GM21515 (cell line): Measurements from ENCODE around the gene ADGRL3.

Experiments
- ATAC-seq: cut with Tn5 transposase; IDR thresholded peaks from one replicate; pipeline ENCODE4 v1.9.1; 2021; ENCODE audit not compliant: unreplicated experiment

Gene ADGRL3

GRCh38 chr4:61275241-61275640 lies 75.1 kb downstream of the ADGRL3 start:
- ATAC-seq: no peak

- no peak for ATAC-seq
These were observed 75.9 kb downstream of the ADGRL3 start for GRCh38 chr4:61276029-61276428.

GRCh38 chr4:61277785-61278760 lies 77.9 kb downstream of the ADGRL3 start:
- no peak for ATAC-seq

GRCh38 chr4:61292322-61292721 lies 92.2 kb downstream of the ADGRL3 start:
- no peak for ATAC-seq

GRCh38 chr4:61293707-61294400 lies 93.7 kb downstream of the ADGRL3 start:
- no peak for ATAC-seq

GRCh38 chr4:61294936-61295335 lies 94.8 kb downstream of the ADGRL3 start:
- no peak for ATAC-seq

- no peak for ATAC-seq
These were observed 96.0 kb downstream of the ADGRL3 start for GRCh38 chr4:61296144-61296543.

- no peak for ATAC-seq
These were observed 98.1 kb downstream of the ADGRL3 start for GRCh38 chr4:61298178-61298740.

- ATAC-seq: no peak
These were observed 99.2 kb downstream of the ADGRL3 start for GRCh38 chr4:61299316-61299715.

GRCh38 chr4:61300266-61300844 lies 100.2 kb downstream of the ADGRL3 start:
- ATAC-seq: no peak

- ATAC-seq: no peak
These were observed 101.1 kb downstream of the ADGRL3 start for GRCh38 chr4:61301271-61301670.

GRCh38 chr4:61308033-61308432 lies 107.9 kb downstream of the ADGRL3 start:
- ATAC-seq: no peak

- ATAC-seq: no peak
These were observed 109.5 kb downstream of the ADGRL3 start for GRCh38 chr4:61309616-61310015.

GRCh38 chr4:61312526-61312925 lies 112.4 kb downstream of the ADGRL3 start:
- ATAC-seq: no peak

- ATAC-seq: no peak
These were observed 118.3 kb downstream of the ADGRL3 start for GRCh38 chr4:61318431-61318830.

GRCh38 chr4:61319156-61319555 lies 119.0 kb downstream of the ADGRL3 start:
- no peak for ATAC-seq

- no peak for ATAC-seq
These were observed 120.0 kb downstream of the ADGRL3 start for GRCh38 chr4:61320154-61320553.

GRCh38 chr4:61320631-61321030 lies 120.5 kb downstream of the ADGRL3 start:
- ATAC-seq: no peak

GRCh38 chr4:61332693-61333092 lies 132.6 kb downstream of the ADGRL3 start:
- no peak for ATAC-seq

GRCh38 chr4:61333490-61333889 lies 133.4 kb downstream of the ADGRL3 start:
- no peak for ATAC-seq

- ATAC-seq: no peak
These were observed 135.2 kb downstream of the ADGRL3 start for GRCh38 chr4:61335241-61335763.
